ENCODE data around the gene INTS13.
"Not testable (repeated sequence)": the region's sequence is repeated elsewhere in the genome, so short reads cannot be mapped to it uniquely, and the experiment has no call there.

The INTS13 gene, protein sequence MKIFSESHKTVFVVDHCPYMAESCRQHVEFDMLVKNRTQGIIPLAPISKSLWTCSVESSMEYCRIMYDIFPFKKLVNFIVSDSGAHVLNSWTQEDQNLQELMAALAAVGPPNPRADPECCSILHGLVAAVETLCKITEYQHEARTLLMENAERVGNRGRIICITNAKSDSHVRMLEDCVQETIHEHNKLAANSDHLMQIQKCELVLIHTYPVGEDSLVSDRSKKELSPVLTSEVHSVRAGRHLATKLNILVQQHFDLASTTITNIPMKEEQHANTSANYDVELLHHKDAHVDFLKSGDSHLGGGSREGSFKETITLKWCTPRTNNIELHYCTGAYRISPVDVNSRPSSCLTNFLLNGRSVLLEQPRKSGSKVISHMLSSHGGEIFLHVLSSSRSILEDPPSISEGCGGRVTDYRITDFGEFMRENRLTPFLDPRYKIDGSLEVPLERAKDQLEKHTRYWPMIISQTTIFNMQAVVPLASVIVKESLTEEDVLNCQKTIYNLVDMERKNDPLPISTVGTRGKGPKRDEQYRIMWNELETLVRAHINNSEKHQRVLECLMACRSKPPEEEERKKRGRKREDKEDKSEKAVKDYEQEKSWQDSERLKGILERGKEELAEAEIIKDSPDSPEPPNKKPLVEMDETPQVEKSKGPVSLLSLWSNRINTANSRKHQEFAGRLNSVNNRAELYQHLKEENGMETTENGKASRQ

DNA sequence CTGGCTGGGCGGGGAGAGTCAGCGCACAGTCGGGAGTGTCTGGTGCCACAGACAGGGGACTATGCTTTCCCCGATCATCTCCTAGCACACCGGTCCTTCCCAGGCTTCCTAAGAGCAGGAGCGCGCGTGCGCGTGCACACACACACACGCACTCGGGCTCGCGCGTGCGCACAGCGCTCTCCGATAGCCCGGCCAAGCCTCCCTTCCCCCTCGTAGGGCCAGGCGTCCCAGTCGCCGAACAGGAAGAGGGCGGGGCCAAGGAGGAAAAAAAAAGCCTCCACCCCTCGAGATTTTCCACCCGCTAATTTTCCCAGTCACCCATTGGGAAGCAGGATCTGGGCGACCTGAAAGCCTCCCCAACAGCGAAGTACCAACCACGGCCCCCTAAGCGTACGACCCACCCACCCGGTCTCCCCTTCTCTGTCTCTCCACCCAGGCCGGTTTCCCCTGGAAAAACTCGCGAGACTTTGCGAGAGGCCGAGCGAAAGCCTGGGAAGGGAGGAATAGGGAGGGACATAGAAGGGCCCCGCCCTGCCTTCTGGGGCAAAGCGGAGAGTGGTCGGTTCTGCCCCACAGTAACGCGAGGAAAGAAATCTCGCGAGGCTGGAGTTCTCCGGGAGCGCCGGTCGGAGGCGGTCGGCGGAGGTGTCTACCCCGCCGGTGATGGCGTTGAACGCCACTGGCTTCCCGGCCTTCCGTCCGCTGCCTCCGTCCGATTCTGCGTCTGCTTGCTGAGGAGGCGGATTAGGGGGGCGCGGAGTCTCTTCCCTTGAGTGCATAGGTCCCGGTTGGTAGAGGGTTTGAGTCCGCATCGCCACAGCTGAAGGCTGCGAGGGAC lies at the start of gene INTS13, which contains the start of gene FGFR1OP2:
Gene INTS13, minus strand, starts transcription at position 119 of the 838 bp plus-strand sequence. CDS start 1,178 bp downstream, outside the sequence.
Gene FGFR1OP2, plus strand, starts transcription at position 608 of the 838 bp plus-strand sequence. CDS start 15,689 bp downstream, outside the sequence.
- FAIRE-seq (peak; percentile 98), DNase-seq (ENCODE audit: insufficient read length, low spot score) (peak; percentile 89)
- peak; percentile 98 for TF ChIP-seq POLR2A (IDR thresholded peaks at IDR 0.05; ENCODE audit: low read depth, low read length)

DNA sequence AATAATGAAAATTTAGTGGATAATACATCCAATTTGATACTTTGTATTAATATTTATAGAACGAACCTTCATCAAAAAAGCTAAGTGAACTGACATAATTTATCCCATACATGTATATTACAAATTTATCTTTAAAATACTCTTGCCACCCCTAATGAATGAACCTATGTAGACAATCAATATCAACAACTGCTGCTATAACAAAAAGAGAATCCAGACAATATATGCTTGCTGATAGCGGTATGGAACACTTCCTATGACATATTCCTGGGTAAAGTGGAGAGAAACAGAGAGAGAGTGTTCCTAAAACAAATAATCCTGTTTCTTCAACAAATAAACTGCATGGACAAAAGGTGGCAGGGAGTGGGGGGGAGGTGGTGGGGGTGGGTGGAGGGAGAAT lies 45.1 kb upstream of the INTS13 start:
- DNase-seq (ENCODE audit: insufficient read length, low spot score) (no peak), FAIRE-seq (no peak)
- no peak for TF ChIP-seq POLR2A (IDR thresholded peaks at IDR 0.05; ENCODE audit: low read depth, low read length)

DNA sequence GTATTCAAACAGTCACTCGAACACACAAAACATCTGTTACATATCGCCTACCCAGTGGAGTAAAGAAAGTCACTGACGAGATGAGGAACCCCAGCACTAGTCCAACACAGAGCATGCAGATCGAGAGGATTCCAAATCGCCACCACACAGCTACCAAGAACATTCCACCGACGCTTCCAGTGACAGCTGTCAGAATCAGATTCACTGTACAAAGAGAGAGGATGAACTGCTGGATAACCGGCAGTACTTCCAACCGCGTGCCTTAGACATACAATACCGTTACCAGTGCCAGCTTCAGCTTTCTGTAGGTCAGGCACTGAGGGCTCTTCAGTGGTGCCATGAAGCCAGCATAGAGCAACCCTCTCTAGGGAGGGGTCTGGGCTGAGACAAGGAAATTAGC lies 42.0 kb upstream of the INTS13 start:
- no peak for FAIRE-seq
- no peak for DNase-seq (ENCODE audit: insufficient read length, low spot score)
- no peak for TF ChIP-seq POLR2A (IDR thresholded peaks at IDR 0.05; ENCODE audit: low read depth, low read length)

DNA sequence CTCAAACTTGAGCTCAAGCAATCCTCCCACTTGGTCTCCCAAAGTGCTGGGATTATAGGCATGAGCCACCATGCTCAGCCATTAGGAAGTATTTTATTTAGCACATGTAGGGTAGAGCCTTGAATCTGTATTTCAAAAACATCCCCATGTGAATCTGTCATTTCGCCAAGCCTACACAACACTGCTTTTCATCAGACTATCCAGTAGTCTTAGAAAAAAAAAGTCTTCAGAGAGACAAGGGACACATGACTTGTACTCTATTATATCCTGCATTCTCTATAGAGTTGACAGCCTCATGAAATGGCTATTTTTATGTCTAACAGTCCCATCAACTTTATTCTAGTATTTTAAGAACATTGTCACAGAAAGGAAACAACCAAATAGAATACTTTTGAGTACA lies 41.0 kb upstream of the INTS13 start:
- no peak for TF ChIP-seq POLR2A (IDR thresholded peaks at IDR 0.05; ENCODE audit: low read depth, low read length)
- no peak for DNase-seq (ENCODE audit: insufficient read length, low spot score)
- no peak for FAIRE-seq

DNA sequence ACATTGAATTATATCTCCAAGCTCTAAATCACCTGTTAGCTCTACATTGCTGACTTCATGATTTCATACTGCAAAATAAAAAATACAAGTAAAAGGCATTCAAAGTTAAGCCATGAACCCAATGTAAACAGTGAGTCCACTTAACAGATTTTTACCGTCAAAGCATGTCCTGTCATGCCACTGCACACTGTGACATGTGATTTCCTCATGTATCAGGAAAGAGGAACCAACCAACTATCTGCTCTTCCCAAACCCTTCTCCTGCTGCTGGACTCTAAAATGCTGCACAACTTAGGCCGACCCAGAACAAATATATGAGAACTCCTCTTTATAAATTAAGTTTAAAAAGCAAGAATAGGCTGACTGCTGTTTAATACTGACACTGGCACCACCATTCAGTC lies 38.9 kb upstream of the INTS13 start:
- DNase-seq (ENCODE audit: insufficient read length, low spot score) (no peak), FAIRE-seq (no peak)
- no peak for TF ChIP-seq POLR2A (IDR thresholded peaks at IDR 0.05; ENCODE audit: low read depth, low read length)

DNA sequence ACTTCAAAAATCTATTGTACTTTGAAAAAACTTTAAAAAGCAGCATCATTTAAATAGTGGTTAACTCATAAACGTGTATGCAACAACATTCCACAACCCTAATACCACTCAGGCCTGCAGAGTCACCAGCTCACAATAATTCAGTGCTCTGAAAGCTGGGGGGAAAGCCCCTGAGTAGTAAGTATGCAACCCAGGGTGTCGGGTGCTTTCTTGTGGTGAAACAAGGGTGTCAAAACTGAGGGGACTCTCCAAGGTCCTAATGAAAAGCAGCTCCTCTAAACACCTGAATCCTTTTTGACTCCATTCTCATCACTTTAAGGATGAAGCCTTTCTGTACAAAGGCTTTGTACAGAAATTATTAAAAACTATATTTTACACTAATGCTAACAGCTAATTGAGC lies 34.2 kb upstream of the INTS13 start:
- no peak for DNase-seq (ENCODE audit: insufficient read length, low spot score)

DNA sequence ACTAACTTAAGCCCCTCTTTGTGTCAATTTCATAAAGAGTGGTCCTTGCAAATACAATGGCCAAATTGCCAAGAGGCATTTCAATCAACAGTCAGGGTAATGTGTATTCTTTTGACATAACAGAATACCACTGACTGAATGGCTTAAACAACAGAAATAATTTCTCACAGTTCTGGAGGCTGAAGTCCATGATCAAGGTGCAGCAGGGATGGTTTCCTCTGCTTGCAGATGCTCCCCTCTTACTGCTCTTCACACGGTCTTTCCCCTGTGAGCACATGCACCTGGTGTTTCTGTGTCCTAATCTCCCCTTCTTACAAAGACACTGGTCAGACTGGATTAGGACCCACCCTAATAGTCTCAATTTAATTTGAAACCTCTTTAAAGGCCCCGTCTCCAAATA lies 32.4 kb upstream of the INTS13 start:
- FAIRE-seq (no peak), DNase-seq (ENCODE audit: insufficient read length, low spot score) (no peak)
- TF ChIP-seq POLR2A (IDR thresholded peaks at IDR 0.05; ENCODE audit: low read depth, low read length) = no peak

More for the DNA sequence above, 34.2 kb upstream of the INTS13 start:
- TF ChIP-seq POLR2A (IDR thresholded peaks at IDR 0.05; ENCODE audit: low read depth, low read length) = no peak
- no peak for FAIRE-seq

DNA sequence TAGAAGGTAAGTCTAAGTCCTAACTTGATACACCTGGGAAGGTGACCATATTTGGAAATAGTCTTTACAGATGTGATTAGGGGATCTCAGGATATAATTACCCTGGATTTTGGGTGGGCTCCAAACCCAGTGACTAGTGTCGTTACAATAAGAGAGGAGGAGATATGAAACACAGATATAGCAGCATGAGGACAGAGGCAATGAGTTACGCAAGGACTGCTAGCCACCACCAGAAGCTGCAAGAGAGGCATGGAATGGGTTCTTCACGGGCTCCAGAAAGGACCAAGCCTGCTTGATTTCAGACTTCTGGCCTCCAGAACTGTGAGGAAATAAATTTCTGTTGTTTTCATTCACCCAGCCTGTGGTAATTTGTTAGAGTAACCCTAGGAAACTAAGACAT lies 29.1 kb upstream of the INTS13 start:
- no peak for TF ChIP-seq POLR2A (IDR thresholded peaks at IDR 0.05; ENCODE audit: low read depth, low read length)
- no peak for FAIRE-seq
- no peak for DNase-seq (ENCODE audit: insufficient read length, low spot score)

DNA sequence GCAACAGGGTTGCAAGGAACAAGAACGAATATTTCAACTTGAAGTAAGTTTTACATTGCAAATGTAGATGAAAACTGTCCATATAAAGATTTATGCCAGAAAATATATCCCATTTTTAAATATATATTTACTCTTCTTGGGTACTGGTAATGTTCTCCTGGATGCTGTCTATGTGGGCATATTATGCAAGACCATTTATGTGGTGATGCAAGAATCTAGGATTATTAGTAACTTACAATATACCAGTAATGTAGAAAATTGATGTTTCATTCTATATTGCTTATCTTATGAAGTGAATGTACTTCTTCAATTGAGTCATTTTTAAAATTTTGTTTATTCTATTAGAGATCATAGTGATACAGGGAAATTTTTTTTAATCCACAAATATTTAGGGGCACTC lies 25.6 kb upstream of the INTS13 start:
- no peak for DNase-seq (ENCODE audit: insufficient read length, low spot score)
- TF ChIP-seq POLR2A (IDR thresholded peaks at IDR 0.05; ENCODE audit: low read depth, low read length) = no peak
- FAIRE-seq = no peak

DNA sequence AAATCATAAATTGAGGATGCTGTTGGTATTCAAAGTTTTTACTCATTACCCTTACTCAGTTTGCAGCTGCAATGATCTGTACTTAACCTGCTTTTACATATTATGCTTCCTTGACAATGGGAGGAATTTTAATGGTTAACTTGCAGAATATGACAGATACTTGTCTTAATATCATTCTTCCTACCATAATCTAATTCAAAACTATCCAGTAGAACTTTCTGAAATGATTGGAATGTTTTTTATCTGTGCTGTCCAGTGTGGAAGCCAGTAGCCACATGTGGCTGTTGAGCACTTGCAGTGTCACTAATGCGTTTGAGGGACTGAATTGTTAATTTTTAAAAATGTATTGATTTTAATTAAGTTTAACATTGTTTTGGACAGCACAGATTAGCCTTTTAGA lies 24.0 kb upstream of the INTS13 start:
- FAIRE-seq (no peak), DNase-seq (ENCODE audit: insufficient read length, low spot score) (no peak)
- TF ChIP-seq POLR2A (IDR thresholded peaks at IDR 0.05; ENCODE audit: low read depth, low read length) = no peak

DNA sequence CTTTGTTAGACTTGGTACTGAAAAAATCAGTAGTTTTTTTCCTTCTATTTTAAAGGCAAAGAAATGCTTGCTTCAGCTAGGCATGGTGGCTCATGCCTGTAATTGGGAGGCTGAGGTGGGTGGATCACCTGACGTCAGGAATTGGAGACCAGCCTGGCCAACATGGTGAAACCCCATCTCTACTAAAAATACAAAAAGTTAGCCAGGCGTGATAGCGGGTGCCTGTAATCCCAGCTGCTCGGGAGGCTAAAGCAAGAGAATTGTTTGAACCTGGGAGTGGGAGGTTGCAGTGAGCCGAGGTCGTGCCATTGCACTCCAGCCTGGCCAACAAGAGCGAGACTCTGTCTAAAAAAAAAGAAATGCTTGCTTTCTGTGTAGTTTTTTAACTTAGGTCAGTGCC lies 23.6 kb upstream of the INTS13 start:
- FAIRE-seq; DNase-seq (ENCODE audit: insufficient read length, low spot score): not testable (repeated sequence)

DNA sequence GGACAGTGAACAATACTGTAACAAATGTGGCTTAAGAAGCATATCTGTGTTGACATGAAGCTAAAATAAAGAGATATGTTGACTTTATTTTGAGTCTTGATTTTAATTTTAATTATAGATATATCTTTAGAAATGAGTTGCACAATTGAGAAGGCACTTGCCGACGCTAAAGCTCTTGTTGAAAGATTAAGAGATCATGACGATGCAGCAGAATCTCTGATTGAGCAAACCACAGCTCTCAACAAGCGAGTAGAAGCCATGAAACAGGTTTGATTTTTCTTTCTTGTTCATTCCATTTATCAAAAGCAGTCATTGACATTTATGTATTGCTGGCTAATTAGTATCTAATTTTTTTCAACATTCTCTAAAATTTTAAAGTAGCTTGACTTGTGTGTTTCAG lies 16.2 kb upstream of the INTS13 start:
- TF ChIP-seq POLR2A (IDR thresholded peaks at IDR 0.05; ENCODE audit: low read depth, low read length) = no peak
- no peak for FAIRE-seq
- no peak for DNase-seq (ENCODE audit: insufficient read length, low spot score)

DNA sequence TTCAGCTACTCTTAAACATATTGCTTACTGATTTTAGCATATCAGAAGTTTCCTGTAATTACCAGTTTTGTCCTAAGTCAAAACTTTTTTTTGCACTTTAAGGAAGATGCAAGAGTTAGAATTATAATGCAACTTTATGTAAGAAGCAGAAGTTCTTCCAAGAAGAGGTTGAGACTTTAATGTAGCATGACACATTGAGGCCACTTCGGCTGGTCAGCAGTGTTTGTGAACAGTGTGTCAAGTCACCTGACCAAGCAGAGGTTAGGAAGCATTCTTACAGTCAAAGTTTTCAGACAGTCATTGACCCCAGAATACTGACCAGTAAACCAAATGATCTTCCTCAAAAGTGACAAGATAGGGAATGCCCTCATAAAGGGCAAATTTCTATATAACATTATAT lies 15.7 kb upstream of the INTS13 start:
- FAIRE-seq (no peak), DNase-seq (ENCODE audit: insufficient read length, low spot score) (no peak)
- no peak for TF ChIP-seq POLR2A (IDR thresholded peaks at IDR 0.05; ENCODE audit: low read depth, low read length)

DNA sequence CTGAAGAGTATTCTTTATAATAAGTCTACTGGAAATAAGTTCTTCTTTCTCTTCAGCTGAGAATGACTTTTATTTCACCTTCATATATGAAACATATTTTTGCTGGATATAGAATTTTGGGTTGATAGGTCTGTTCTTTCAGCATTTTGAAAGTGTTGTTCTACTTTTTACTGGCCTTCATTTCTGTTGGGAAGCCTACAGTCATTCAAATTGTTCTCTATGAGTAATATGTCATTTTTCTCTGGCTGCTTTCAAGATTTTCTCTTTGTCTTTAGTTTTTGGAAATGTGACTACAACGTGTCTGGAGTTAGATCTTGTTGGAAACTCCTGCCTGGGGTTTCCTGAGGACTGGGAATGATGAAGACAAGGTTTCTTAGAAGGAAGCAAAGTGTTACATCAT lies 10.5 kb upstream of the INTS13 start:
- no peak for TF ChIP-seq POLR2A (IDR thresholded peaks at IDR 0.05; ENCODE audit: low read depth, low read length)
- no peak for DNase-seq (ENCODE audit: insufficient read length, low spot score)
- FAIRE-seq = no peak

Data from H54 (cell line).